Stimulated activated CD4-positive, alpha-beta T cell treated with anti-CD3 and anti-CD28 coated beads, Interleukin-1b, Interleukin-23, amount 100 ng/mL, for 1 hour (primary cell): ENCODE results near the gene RRP9.

Experiments
- DNase-seq, 2 donors: peaks; one replicate each; pipeline ENCODE4 v3.0.0-alpha.2; 2020; ENCODE audit warnings: low read depth in 2 of 2

The RRP9 gene

DNA sequence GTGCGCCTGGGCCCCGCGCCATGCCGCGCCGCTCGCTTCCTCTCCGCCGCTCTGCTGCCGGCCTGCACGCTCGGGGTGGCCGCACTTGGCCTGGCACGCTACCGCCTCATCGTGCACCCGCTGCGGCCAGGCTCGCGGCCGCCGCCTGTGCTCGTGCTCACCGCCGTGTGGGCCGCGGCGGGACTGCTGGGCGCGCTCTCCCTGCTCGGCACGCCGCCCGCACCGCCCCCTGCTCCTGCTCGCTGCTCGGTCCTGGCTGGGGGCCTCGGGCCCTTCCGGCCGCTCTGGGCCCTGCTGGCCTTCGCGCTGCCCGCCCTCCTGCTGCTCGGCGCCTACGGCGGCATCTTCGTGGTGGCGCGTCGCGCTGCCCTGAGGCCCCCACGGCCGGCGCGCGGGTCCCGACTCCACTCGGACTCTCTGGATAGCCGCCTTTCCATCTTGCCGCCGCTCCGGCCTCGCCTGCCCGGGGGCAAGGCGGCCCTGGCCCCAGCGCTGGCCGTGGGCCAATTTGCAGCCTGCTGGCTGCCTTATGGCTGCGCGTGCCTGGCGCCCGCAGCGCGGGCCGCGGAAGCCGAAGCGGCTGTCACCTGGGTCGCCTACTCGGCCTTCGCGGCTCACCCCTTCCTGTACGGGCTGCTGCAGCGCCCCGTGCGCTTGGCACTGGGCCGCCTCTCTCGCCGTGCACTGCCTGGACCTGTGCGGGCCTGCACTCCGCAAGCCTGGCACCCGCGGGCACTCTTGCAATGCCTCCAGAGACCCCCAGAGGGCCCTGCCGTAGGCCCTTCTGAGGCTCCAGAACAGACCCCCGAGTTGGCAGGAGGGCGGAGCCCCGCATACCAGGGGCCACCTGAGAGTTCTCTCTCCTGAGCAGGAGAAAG is 14.4 kb upstream of the RRP9 start:
- peak in 1 of 2 donors; percentile 19 for DNase-seq

DNA sequence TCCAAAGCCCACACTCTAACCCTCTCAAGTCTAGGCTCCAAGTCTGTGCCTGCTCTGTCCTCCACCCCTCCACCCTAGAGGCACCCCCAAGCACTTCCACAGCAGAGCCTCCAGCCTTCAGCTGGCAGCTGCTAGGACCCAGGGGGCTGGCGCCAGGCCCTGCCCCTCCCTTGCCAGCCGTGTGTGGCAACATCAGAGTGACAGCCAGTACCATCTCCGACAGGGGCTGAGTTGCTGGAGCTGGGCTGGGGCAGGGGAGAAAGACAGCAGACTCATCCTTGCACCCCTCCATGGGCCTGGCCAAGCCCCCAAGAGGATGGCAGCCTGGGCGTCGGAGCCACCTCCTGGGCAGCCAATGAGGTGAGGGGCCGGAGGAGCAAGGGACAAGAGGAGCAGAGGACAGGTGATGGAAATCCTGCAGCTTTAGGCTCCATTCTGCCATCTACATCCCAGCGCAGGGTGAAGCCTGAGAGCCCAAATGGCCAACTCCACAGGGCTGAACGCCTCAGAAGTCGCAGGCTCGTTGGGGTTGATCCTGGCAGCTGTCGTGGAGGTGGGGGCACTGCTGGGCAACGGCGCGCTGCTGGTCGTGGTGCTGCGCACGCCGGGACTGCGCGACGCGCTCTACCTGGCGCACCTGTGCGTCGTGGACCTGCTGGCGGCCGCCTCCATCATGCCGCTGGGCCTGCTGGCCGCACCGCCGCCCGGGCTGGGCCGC is 13.6 kb upstream of the RRP9 start, which contains the start of gene GPR62:
TSS of gene GPR62 (plus strand) at position 207 of the 718 bp plus-strand sequence. CDS start at position 479, 272 bp downstream.
- DNase-seq, result no peak

DNA sequence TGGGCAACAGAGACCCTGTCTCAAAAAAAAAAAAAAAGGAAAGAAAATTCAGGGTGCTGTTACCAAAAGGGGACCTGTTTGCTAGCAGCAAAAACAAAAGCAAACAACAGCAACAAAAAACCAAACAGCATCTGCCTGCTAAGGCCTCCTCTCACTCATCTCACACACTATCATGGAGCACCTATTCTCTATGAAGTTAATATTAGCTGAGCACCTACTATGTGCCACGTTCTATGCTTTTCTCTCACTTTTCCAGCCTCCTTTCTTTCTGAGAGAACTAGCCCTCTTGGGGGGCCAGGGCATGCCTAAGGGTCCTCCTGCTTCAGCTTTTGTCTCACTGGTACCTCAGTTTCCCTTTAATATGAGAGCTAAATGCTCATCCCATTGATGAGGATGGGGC is 13.0 kb upstream of the RRP9 start:
- DNase-seq, result no peak

GRCh38 chr3:51954105-51954504 is 12.4 kb upstream of the RRP9 start:
- no peak for DNase-seq

DNA sequence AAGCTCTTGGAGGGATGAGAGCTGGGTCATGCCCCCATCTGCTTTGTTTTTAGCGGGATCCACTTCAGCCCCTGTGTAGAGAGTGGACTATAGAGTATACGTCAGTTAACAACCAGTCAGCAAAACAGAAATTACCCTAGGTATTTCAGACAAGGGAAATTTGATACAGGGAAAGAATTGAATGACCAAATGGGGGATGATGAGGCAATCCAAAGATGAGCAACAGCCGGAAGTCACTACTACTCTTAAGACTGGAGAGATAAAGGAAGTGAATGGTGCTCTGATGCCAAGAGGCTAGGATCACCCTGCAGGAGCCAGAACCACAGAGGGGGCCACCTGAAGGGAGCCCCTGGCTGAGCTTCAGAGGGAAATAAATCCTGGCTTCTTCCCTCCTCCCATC is 11.7 kb upstream of the RRP9 start:
- DNase-seq, result no peak

- DNase-seq, result no peak
Observed at GRCh38 chr3:51950899-51951298, 9.2 kb upstream of the RRP9 start.

- DNase-seq, result no peak
Observed at GRCh38 chr3:51949121-51949520, 7.4 kb upstream of the RRP9 start.

DNA sequence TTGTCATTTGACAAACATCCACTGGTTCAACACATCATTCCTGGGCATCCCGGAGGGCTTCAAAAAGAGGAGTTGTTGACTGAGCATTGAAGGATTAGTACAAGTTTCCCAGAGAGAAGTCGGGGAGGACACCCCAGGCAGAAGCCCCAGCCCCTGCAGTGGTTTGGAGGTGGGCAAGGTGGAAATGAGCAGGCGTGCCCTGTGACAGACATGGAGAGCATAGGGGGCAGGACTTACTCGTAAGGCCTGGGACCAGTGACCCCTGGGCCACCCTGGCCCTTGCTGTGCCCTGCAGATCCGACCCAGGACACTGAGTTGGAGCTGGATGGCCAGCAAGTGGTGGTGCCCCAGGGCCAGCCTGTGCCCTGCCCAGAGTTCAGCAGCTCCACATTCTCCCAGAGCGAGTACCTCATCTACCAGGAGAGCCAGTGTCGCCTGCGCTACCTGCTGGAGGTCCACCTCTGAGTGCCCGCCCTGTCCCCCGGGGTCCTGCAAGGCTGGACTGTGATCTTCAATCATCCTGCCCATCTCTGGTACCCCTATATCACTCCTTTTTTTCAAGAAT is 6.4 kb upstream of the RRP9 start:
- no peak for DNase-seq

- no peak for DNase-seq
Observed at GRCh38 chr3:51947215-51947900, 5.7 kb upstream of the RRP9 start.

DNA sequence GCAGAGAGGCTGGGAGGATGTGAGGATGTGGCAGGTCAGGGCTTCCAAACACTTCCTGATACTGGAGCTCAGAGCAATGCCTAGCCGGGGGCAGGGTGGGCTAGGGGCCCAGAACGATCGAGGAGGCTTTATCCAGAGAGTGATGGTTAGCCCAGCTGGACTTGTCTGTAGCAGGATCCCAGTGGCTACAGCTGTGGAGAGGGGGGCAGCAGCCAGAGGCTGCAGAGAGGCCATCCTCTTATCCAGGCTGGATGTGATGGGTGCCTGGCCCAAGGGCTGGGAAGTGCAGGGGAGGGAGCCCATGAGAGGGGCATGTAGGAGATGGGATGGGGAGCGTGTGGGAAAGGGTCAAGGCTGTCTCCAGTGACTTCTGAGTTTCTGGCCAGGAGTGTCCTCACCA is 5.1 kb upstream of the RRP9 start:
- DNase-seq, result no peak

DNA sequence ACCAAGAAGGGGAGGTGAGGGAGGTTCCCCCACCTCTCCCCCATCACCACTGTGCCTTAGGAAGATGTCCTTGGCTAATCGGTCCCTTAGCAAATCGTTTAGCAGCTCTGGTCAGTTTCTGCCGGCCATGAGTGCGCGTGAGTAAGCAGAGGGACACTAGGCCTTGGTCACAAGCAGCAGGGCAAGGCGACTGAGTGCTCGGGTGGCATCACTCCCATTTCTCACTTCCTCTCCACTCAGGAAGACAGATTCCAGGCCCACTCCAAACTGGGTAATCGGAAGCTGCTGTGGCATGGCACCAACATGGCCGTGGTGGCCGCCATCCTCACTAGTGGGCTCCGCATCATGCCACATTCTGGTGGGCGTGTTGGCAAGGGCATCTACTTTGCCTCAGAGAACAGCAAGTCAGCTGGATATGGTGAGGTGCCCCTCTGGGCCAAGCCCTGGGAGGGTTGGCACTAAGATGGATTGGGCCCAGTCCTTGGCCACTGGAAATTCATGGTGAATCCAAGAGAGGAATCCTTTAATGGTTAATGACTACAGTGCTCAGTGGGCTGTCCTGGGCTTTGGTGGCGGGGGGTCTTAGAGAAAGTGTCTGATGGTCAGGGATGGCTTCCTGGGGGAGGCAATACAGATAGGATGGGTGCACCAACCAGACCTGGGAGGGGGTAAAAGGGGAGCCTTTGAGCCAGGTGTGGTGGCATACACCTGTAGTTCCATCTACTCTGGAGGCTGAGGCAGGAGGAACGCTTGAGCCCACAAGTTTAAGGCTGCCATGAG is 4.4 kb upstream of the RRP9 start:
- no peak for DNase-seq

DNA sequence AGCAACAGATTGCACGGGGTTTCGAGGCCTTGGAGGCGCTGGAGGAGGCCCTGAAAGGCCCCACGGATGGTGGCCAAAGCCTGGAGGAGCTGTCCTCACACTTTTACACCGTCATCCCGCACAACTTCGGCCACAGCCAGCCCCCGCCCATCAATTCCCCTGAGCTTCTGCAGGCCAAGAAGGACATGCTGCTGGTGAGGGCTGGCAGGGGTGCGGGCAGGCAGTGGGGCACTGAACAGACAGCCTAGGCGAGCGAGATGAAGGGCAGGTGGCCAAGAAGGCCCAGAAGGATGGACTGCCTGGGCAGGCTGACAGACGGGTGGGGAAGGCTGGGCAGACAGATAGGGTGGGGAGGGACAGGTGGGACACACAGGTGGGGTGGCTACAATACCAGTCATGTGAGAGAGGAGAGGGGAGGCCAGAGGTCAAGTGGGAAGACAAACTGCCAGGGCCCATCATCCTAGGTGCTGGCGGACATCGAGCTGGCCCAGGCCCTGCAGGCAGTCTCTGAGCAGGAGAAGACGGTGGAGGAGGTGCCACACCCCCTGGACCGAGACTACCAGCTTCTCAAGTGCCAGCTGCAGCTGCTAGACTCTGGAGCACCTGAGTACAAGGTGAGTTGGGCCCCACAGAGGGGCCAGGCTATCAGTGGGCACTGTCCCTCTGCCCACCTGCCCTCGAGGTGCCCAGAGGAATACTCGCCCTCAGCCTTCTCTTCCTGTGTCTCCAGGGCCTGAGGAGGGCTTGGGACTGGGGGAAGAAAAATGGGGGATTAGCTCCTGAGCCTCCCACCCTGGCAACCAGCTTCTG is 3.5 kb upstream of the RRP9 start:
- DNase-seq, result no peak

GRCh38 chr3:51944451-51945021 is 2.8 kb upstream of the RRP9 start:
- DNase-seq, result no peak

GRCh38 chr3:51943451-51944391 is 2.0 kb upstream of the RRP9 start:
- DNase-seq, result no peak

- DNase-seq, result peak in 1 of 2 donors; percentile 28
Observed at GRCh38 chr3:51942603-51943450, 1.1 kb upstream of the RRP9 start.

DNA sequence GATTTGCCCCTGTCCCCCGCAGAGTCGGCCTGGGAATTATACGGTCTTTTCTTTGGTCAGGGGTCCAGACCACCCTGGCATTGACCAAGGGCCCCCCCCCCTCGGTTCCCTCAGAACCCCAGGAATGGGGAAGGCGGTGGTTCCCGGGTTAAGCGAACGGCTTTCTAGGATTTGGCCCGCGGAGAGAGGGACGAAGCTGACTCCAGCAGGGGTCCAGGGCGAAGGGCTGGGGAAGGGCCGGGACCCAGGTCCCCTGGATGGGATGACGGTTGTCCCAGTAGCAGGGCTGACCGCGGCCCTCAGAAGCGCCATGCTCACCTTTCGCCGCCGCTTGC is 274 bp downstream of the RRP9 start:
- no peak for DNase-seq

DNA sequence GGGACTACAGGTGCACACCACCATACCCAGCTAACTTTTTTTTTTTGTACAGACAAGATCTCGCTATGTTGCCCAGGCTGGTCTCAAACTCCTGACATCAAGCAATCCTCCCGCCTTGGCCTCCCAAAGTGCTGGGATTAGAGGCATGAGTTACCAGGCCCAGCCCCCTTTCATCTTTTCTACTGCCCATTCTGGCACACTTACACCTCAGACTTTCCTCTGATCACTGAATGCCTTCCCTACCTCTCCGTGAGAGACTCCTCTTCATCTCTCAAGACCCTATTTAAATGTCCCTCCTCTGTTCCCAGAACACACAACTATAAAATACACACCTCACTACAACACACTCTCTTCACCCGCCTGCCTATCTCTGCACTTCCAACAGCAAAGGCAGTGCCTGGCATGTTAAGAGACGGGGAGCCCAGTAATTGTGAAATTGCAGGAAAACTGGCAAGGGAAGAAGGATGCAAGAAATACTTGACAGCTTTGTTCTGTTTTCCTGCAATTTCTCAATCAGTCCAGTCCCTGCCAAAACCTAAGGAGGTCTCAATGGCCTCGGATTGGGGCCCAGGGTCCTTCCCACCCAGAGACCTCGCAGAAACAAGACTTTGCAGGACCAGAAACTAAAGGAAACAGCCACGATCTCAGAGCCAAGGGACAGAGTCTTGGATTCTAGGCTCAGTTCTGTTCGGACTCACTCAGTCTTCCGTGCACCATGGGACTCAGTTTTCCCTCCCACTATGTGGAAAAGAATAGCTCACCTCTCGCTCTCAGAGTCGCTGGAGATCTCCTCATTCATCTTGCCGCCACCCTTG is 849 bp downstream of the RRP9 start:
- no peak for DNase-seq
